ENCODE data around the gene PITX2.

Gene PITX2

GRCh38 chr4:110622841-110623717 is at the start of gene PITX2:
Gene PITX2, minus strand, starts transcription at chr4:110623077. Its CDS starts 617 bp downstream, at chr4:110622460.
- DNase-seq = no peak

- DNase-seq = no peak
Observed at GRCh38 chr4:110671679-110672078, 48.8 kb upstream of the PITX2 start.

GRCh38 chr4:110669663-110670062 is 46.8 kb upstream of the PITX2 start:
- DNase-seq = no peak

GRCh38 chr4:110668463-110669235 is 45.8 kb upstream of the PITX2 start:
- no peak for DNase-seq

- DNase-seq = no peak
Observed at GRCh38 chr4:110667670-110668069, 44.8 kb upstream of the PITX2 start.

GRCh38 chr4:110666030-110666429 is 43.2 kb upstream of the PITX2 start:
- DNase-seq = no peak

- no peak for DNase-seq
Observed at GRCh38 chr4:110663738-110664444, 41.0 kb upstream of the PITX2 start.

- no peak for DNase-seq
Observed at GRCh38 chr4:110663206-110663605, 40.3 kb upstream of the PITX2 start.

- no peak for DNase-seq
Observed at GRCh38 chr4:110660755-110661154, 37.9 kb upstream of the PITX2 start.

GRCh38 chr4:110654254-110654635 is 31.4 kb upstream of the PITX2 start:
- no peak for DNase-seq

GRCh38 chr4:110653321-110654253 is 30.7 kb upstream of the PITX2 start:
- DNase-seq = no peak

- DNase-seq = no peak
Observed at GRCh38 chr4:110644008-110644407, 21.1 kb upstream of the PITX2 start.

GRCh38 chr4:110643096-110643495 is 20.2 kb upstream of the PITX2 start:
- no peak for DNase-seq

GRCh38 chr4:110641218-110641617 is 18.3 kb upstream of the PITX2 start:
- no peak for DNase-seq

- no peak for DNase-seq
Observed at GRCh38 chr4:110640576-110640975, 17.7 kb upstream of the PITX2 start.

GRCh38 chr4:110639207-110640090 is 16.6 kb upstream of the PITX2 start:
- no peak for DNase-seq

- DNase-seq = no peak
Observed at GRCh38 chr4:110638089-110638746, 15.3 kb upstream of the PITX2 start.

GRCh38 chr4:110637408-110638088 is 14.7 kb upstream of the PITX2 start:
- no peak for DNase-seq

- DNase-seq = no peak
Observed at GRCh38 chr4:110636680-110637407, 14.0 kb upstream of the PITX2 start.
